Omental fat pad (tissue), 4 donors: ENCODE measurements around the gene C12orf75. TPM values are rescaled to one million over a fixed set of nuclear protein-coding genes. Genes with fewer than 3 reads are reported as not detected.
"Not testable (repeated sequence)": the region's sequence is repeated elsewhere in the genome, so short reads cannot be mapped to it uniquely, and the experiment has no call there.

Source experiments
- ATAC-seq: fragments of 150-250 bp; one replicate; pipeline ENCODE4 v1.9.1; 2016; ENCODE audit warnings: mild to moderate bottlenecking, moderate library complexity; ENCODE audit not compliant: low FRiP score
- DNase-seq: peaks from one replicate; pipeline ENCODE4 v3.0.0-alpha.2; 2019; ENCODE audit warnings: low spot score
- total RNA-seq, 4 donors: library from RNA; depleted of rRNA; stranded (reverse); fragments of >200 nt; gene quantifications; one replicate each; pipeline ENCODE4 v1.1.0, GENCODE V29; 2016
- TF ChIP-seq, protein P1 (sequence below), 3 donors: fragments of 450-650 bp; IDR thresholded peaks; one replicate each; pipeline ENCODE4 v1.5.1; 2016 to 2017; ENCODE audit warnings: antibody characterized with exemption in 3 of 3, mild to moderate bottlenecking in 3 of 3, moderate library complexity in 2 of 3

C12orf75 gene
- total RNA-seq, 4 donors from 2014 or later: 3.5 to 7.0 (median 3.8) TPM

DNA sequence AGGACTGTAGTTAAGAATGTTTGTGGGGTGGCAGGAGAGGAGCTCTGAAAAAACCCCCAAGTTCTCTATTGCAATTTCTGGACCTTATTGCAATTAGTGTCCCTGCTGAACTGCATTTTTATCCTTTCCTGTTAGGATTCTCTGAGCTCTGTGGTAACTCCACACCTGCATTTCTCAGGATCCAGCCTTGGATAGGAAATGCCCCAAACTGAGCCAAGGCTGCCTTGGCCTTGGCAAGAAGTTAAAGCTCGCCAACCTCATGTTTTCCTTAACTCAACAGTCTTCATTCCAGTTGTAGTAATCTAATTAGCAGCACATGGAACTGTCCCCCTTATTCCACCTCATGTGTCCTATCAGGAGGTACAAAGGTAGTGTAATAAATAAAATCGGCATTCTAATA, 66.5 kb downstream of the C12orf75 start:
- ATAC-seq: no peak
- TF ChIP-seq, protein P1, sequence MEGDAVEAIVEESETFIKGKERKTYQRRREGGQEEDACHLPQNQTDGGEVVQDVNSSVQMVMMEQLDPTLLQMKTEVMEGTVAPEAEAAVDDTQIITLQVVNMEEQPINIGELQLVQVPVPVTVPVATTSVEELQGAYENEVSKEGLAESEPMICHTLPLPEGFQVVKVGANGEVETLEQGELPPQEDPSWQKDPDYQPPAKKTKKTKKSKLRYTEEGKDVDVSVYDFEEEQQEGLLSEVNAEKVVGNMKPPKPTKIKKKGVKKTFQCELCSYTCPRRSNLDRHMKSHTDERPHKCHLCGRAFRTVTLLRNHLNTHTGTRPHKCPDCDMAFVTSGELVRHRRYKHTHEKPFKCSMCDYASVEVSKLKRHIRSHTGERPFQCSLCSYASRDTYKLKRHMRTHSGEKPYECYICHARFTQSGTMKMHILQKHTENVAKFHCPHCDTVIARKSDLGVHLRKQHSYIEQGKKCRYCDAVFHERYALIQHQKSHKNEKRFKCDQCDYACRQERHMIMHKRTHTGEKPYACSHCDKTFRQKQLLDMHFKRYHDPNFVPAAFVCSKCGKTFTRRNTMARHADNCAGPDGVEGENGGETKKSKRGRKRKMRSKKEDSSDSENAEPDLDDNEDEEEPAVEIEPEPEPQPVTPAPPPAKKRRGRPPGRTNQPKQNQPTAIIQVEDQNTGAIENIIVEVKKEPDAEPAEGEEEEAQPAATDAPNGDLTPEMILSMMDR (IDR thresholded peaks at IDR 0.05): no peak
- no peak for DNase-seq

DNA sequence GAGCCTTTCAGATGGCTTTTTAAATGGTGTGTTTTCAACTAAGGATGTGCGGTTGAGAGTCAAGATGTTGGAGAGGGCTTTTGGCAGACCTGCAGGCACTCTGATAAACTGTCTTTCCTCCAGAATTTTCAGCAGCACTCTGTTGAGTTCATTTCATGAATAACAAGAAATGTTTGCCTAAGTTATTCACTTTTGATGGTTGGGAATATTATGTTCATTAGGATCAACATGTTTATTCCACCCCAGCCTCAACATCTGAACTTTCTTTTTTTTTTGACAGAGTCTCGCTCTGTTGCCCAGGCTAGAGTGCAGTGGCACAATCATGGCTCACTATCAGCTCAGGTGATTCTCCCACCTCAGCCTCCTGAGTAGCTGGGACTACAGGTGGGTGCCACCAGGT, 68.4 kb downstream of the C12orf75 start:
- ATAC-seq (no peak), DNase-seq (no peak)
- TF ChIP-seq, protein P1 (IDR thresholded peaks at IDR 0.05): no peak

DNA sequence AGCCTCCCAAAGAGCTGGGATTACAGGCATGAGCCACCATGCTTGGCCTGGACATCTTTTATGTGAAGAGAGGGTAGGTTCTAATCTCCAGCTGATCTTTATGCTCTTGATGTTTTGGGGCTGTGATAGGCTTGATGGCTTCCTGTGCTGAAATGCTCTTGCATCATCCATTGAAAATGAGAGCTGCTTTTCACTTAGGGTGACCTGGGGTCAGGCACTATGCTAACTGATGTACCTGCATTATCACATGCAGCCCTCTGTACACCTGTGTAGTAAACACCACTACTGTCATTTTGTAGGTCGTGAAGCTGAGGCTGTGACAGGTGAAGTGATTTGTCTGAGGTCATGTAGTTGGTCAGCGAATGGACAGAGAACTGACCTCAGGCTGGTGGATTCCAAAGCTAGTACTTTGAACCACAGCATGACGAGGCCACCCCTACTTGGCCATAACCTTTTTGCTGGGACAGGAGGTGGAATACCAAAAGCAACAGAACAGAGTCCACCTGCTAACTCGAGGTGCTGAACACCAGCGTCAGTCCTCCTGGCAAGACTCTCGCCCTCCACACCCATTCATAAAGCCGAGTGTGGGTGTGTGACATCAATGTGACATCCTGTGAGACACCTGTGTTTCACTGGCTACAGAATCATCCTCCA, 69.1 kb downstream of the C12orf75 start:
- no peak for ATAC-seq
- DNase-seq: no peak

DNA sequence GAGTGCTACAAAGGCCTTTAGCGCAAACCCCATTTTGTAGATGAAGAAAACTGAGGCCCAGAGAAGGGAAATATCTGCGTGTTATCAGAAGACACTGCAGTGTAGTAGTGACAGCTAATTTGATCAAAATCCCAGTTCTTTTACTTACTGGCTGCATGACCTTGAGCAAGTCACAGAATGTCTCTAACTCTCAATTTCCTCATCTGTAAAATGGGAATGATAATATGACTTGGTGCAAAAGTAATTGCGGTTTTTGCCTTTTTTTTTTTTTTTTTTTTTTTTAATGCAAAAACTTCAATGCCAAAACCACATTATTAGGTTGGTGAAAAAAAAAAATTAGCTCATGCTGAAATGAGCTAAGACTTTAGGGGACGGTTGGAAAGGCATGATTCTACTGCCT, 69.7 kb downstream of the C12orf75 start:
- TF ChIP-seq, protein P1 (IDR thresholded peaks at IDR 0.05): no peak
- DNase-seq (no peak), ATAC-seq (no peak)

More for the DNA sequence above, 69.1 kb downstream of the C12orf75 start:
- TF ChIP-seq, protein P1 (IDR thresholded peaks at IDR 0.05): no peak

DNA sequence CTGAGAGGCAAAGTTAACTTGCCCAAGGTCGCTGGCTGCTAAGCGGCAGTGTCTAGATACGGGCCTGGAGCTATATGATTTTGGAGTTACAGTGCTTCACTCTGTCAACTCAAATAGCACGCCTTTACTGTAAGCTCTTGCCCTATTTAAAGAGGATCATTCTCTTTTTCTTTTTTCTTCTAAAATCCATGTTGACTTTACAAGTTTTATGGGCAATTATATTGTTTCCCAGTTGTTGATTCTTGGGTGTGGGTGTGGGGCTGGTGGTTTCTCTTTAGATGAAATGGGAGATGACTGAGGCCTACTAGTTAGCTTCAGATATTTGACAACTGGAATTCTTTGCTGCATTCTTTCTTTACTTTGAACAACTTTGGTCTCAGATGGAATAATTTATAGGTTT, 70.7 kb downstream of the C12orf75 start:
- DNase-seq (no peak), ATAC-seq (no peak)
- TF ChIP-seq, protein P1 (IDR thresholded peaks at IDR 0.05): no peak

DNA sequence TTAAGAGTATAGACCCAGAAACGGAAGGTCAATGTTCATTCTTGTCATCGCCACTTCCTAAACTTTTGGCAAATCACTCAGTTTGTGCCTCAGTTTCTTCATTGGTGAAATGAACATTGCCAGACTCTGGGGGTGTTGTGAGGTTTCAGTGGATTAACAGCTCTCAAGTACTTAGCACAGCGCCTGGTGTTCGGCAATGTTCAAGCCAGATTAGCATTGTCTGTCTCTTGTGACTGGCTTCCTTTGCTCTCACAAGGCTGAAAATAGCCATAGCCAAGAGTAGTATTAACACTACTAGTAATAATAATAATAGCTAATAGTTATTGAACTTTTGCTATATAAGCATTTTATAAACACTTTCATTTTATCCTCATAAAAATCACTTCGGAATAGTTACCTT, 71.9 kb downstream of the C12orf75 start:
- TF ChIP-seq, protein P1 (IDR thresholded peaks at IDR 0.05): no peak
- no peak for DNase-seq
- no peak for ATAC-seq

DNA sequence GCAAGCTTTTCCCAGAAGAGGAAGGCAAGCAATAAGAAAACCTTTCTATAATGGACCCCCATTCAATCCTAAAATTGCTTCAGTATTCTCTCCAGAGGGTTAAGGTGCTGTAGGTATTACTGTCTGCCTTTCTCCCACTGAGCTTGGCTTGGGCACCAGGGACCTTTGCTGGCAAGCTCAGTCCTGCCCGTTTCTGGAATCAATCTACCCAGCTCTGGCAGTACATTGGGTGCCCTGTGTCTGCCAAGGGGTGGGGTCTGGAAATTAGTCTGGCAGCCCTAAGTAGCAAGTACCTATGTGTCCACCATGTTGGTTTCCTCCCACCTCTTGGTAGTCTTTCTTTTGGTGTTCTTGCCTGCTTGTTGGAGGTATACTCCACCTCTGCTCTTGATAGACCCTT, 72.6 kb downstream of the C12orf75 start:
- DNase-seq (no peak), ATAC-seq (no peak)
- TF ChIP-seq, protein P1 (IDR thresholded peaks at IDR 0.05): no peak

DNA sequence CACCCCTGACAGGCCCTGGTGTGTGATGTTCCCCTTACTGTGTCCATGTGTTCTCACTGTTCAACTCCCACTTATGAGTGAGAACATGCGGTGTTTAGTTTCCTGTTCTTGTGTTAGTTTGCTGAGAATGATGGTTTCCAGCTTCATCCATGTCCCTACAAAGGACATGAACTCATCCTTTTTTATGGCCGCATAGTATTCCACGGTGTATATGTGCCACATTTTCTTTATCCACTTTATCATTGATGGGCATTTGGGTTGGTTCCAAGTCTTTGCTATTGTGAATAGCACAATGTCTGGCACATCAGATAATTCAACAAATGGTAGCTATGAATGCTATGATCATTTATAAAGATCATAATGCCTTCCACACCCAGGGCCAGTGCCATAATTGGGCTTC, 73.6 kb downstream of the C12orf75 start:
- not testable (repeated sequence) for ATAC-seq, DNase-seq
